IPS-NIHi11 (cell line): ENCODE data around the gene CMSS1.

Experiments
- DNase-seq: peaks from one replicate; pipeline ENCODE4 v3.0.0; 2012; ENCODE audit warnings: mixed read lengths, low spot score

CMSS1 gene

DNA sequence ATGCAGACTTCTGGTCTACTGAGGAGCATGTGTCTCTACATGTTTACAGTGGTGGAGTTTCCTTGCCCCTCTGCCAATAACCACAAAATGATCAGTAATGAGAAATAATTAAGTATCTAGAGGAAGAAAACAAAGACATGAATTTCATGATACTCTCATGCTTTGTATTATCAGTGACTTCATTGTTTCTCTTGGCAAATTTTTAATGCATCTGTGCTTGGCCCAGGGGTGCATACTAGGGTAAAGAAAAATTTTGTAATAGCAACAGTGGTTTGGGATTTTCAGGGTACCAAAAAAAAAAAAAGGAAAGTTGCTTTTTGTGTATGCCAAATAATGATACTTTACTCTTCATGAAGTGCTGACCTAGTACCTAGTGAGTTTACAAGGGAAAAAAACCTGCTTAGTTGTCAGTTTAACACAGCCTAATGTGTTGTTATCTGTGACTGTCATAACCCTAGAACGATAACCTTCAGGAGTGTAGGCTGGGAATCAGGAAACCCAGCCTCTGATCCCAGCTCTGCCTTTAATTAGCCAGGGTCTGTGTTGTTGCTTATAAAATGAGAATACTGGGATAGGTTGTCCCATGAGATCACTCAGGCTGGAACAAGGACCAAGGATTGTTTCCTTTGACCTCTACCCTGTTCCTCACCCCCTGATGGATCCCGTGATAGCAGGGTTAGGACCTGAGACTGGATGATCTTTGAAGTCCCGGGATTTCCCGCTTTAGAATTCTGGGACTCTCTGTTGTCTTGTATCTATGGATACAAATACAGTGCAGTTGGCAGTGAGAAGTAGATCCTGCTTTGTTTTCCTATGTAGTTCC is 117.5 kb downstream of the CMSS1 start:
- DNase-seq: no peak

DNA sequence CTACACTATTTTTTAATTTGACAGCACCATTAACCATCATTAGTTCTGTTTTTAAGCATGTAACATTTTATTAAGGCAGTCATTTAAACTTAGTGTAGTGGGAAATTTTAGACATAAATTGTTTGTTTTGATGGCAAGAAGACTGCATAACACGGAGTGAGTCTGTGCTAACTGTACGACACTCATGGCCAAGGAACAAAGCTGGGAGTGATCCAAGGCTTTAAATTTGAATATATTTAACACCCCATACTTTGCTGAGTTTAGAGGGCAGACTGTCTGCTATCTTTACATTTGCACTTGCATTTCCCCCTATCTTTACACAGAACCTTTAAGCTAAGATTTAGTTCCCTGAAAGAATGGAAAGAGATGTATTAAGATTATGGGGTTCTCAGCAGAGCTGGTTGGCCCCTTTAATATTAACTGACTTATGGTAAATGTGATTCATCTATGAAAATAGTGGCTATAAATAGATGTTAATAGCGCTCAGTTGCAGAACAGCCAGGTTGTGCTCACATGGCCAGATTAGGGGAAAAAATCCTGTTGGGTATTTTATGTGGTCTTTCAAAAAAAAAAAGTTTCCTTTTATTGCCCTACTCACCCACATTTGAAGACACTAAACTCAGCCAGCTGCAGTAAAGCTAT is 120.7 kb downstream of the CMSS1 start:
- no peak for DNase-seq

GRCh38 chr3:99939876-99940275 is 122.2 kb downstream of the CMSS1 start:
- DNase-seq: no peak

DNA sequence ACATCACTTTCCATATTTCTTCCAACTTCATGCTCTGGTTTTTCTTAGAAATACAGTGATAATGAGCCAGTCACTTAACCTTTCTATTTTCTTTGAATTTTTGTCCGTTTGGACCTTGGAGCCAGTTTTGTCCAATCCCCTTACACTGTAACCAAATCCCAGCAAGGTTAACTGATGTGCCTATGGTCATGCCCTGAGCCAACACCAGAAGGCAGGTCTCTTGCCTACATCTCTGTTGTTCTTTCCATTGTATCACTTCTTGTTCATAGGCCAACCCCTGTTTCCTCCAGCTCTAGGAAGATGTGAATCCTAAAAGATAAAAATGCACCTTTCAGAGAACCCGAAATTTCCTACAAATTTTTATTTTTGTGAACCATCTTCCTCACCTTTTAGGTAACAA is 122.7 kb downstream of the CMSS1 start:
- DNase-seq: no peak

GRCh38 chr3:99941211-99941610 is 123.5 kb downstream of the CMSS1 start:
- no peak for DNase-seq

GRCh38 chr3:99943931-99944761 is 126.5 kb downstream of the CMSS1 start:
- no peak for DNase-seq

DNA sequence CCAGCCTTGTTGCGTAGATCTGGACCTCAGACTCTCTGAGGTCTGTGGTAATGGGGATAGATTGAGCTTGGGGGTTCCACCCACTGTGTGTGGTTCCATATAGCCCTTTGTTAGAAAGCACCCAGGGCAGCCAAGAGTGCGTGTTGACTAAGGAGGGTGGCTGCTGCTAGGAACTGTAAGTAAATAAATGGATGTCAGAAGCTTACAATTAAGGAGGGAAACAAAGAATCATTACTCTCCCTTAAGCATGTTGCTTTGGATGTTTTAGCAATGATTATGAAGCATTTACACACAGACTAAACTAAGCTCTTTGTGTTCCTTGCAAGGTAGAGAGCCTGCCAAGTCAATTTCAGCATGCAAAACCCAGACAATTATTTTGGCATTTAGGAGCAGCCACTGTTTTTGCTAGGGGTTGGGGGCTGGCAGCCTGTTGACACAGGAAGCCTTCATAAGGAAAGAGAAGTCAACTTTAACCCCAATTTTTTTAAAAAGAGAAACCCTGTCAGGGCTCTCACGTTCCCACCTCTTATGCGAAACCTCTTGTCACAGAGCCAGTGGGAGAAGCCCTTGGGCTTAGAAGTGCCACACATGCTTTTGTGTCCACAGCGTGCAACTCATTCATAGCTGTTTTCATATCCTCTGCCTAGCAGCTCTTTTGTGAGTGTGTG is 127.8 kb downstream of the CMSS1 start:
- no peak for DNase-seq

GRCh38 chr3:99947356-99947755 is 129.7 kb downstream of the CMSS1 start:
- no peak for DNase-seq

GRCh38 chr3:99948467-99949089 is 130.9 kb downstream of the CMSS1 start:
- no peak for DNase-seq

DNA sequence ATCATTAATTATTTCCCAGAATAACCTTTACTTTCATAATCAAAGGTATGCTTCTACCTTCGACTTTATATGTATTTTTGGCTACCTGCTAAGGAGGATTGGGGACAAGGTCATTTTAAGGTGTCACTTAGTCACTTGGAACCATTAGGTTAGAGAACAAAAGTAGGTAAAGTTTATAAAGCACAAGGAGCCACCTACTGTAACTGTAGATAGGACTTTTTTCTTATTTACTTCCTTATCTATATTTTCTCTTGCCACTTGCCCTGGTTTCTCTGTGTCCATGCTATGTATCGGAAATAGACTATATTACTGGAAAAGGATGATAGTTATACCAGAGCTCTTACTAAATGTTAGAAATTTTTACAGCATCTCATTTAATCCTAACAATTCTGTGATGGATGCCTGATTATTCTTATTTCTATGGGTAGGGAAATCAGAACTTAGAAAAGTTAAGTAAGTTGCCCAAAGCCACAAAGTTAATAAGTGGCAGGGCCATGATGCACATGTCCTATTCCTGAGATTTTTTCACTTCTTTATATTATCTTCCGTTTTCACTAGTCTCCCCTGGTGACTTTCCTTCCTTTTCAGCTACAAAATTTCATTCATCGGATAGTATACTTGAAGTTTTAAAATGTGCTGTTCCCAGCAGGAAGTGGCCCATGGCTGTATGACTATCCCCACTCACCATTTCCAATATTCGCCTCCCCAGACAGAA is 132.5 kb downstream of the CMSS1 start:
- DNase-seq: no peak

DNA sequence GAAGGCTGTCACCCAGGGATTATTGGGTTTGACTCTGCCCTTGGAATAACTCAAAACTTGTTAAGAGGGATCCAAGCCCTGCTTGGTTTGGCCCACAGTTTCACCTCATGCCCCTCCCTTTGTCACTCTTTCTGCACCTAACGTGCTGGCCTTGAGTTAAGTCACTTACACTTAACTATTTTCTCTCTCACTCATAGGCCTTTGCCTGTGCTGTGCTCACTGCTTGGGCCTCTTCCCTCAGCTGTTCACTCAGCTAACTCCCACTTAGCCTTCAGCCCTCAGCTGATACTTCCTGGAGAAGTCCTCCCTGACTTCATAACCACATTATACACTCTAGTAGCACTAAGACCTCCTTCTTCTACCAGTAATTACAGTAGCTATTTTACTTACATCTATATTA is 133.3 kb downstream of the CMSS1 start:
- DNase-seq: no peak

DNA sequence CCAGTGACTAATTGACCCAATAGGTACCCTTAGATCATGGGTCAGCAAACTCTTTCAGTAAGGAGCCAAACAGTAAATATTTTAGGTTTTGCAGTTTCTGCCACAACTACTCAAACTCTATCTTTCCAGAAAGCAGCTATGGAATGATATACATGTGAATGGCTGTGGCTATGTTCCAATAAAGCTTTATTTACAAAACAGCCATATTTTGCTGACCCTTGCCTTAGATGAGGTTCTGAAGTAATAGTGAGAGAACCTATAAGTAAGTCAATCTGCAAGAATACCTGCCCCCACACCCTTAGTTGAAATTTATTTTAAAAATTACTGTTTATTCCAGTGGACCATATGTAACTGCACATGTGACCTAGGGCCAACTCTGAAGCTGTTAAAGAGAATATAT is 134.0 kb downstream of the CMSS1 start:
- DNase-seq: no peak

DNA sequence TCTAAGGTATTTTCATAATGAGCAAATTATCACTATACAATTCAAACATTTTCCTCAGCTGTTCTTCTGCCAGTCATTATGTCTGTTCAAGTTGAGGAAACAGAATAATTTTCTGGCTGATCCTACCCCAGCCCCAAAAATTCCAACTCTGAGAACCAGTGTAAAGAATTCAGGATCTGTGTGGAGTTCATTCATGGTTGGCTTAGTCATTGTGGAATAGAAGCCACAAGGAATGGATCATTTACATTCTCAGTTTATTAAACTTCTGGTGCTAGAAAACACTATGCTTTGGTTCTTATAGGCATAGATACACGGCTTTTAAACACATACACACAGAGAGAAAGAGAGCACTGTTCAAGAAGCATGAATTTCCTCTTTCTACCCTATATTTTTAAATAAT is 134.6 kb downstream of the CMSS1 start:
- no peak for DNase-seq

- DNase-seq: no peak
Observed at GRCh38 chr3:99953596-99953995, 135.9 kb downstream of the CMSS1 start.

- DNase-seq: no peak
Observed at GRCh38 chr3:99954914-99955644, 137.4 kb downstream of the CMSS1 start.

DNA sequence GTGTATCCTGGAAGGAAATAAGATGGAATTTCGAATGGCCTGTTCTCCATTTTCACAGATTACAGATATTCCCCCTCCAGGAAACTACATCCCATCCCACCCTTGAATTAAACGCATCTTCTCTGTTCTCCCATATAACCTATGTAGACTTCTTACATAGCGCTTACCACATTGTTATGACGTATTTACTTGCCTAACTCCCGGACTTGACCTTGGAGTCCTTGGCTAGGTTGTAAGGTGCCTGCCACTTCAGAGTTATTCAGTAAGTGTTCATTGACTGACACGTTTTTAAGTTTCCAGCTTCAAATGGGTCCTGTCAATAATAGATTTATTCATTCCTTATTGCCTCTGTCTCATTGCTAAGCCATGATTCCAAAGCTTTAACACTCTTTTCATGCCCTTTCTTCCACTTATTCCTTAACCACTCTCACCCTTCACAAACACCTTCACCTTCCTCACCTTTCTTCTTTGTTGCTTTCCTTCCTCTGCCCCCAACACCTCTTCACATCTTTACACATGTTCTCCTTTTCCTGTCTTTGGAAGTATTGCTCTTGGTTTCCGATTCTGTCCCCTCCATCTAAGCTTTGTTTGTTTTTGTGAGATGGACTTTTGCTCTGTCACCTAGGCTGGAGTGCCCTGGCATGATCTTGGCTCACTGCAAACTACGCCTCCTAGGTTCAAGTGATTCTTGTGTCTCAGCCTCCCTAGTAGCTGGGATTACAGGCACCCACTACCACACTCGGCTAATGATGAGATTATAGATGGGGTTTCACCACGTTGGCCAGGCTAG is 138.3 kb downstream of the CMSS1 start:
- DNase-seq: no peak

DNA sequence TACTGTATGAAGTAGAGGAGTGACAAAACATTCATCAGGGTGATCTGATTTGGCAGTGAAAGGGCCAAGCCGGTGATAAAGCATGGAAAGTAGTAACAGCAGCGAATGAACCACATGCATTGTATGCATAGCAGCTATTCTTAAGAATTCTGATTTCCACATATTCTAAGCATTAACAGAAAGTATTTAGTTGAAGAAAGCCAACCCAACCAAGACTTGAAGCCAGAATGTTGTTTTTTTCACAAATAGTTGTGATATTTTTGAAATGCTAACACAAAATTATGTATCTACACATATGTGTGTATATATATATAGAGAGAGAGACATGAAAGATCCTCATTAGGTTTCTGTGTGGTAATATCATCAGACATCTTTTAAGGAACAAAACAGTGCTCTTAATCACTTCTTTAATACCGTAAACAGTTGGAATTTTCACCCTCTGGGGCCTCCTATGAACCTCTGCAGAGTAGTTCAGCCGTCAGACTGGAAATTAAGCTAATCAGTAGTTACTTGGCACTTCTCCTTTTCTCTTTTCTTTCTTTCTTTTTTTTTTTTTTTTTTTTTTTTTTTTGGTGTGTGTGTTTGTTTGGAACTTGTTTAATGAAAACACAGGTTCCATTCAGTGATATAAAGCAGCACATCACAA is 139.6 kb downstream of the CMSS1 start:
- no peak for DNase-seq

DNA sequence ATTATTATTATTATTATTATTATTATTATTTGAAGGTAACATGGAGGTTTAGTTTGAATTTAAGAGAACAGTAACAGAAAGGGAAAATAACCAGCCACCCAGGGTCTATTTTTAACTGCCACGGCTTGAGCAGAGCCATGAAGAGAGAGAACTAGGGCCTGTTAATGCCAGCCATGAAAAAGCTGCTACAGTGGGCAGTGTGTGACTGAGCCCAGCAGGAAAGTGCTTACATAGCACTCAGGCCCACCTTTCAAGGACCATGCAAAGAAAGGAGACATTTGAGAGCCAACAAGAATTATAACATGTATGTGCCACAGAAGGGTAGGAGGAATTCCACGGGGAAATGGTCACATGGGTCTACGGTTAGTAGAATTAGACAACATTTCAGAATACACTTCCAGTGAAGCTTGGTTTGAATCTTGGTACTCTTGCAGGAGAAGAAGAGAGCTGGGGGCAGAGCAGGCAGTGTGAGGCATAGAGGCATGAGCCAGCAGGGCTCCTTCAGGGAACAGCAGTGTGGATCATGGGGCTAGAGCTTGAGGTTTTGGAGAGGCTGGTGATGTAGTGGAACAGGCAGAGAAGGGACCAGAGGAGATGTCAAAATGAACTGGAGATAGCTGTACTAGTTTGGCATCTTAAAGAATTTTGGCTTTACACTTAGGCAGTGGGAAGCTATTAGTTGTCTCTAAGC is 140.7 kb downstream of the CMSS1 start:
- DNase-seq: no peak
